ENCODE data around the gene SMC1B. TPM values are rescaled to one million over a fixed set of nuclear protein-coding genes. Genes with fewer than 3 reads are reported as not detected.
"Not testable (repeated sequence)": the region's sequence is repeated elsewhere in the genome, so short reads cannot be mapped to it uniquely, and the experiment has no call there.

The SMC1B gene
- total RNA-seq, 1 donor from 2014 or later = 0.13 TPM

DNA sequence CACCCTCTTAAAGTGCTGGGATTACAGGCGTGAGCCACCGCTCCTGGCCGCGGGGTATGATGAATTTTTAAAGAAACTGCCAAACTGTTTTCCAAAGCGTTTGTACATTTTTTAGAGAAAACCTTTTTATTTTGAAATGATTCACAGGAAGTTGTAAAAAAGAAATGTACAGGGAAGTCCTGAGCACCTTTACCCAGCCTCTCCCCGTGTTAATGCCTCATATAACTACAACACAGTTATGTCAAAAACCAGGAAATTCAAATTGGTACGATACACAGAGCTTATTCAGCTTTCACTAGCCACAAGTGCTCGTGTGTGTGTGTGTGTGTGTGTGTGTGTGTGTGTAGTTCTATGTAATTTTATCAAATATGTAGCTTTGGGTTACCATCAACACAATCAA, 110.6 kb downstream of the SMC1B start:
- ChIA-PET CTCF (no interaction called here), POLR2A (no interaction called here)
- Mint-ChIP-seq H3K4me3 (no peak overlapping the region), H3K36me3 (ENCODE audit: low read depth) (no peaks in the 10 kb centered on the region), H3K27ac (no peak overlapping the region), H3K9me3 (no peaks in the 10 kb centered on the region), H3K4me1 (peaks cover 5% of the 10 kb centered on the region), H3K27me3 (no peaks in the 10 kb centered on the region)
- intact Hi-C loops (cut with micrococcal nuclease) = no loop called here
- ATAC-seq (ENCODE audit: low read depth) (no peak), DNase-seq (no peak)
- TF ChIP-seq, protein P1, sequence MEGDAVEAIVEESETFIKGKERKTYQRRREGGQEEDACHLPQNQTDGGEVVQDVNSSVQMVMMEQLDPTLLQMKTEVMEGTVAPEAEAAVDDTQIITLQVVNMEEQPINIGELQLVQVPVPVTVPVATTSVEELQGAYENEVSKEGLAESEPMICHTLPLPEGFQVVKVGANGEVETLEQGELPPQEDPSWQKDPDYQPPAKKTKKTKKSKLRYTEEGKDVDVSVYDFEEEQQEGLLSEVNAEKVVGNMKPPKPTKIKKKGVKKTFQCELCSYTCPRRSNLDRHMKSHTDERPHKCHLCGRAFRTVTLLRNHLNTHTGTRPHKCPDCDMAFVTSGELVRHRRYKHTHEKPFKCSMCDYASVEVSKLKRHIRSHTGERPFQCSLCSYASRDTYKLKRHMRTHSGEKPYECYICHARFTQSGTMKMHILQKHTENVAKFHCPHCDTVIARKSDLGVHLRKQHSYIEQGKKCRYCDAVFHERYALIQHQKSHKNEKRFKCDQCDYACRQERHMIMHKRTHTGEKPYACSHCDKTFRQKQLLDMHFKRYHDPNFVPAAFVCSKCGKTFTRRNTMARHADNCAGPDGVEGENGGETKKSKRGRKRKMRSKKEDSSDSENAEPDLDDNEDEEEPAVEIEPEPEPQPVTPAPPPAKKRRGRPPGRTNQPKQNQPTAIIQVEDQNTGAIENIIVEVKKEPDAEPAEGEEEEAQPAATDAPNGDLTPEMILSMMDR (IDR thresholded peaks at IDR 0.05) = no peak

DNA sequence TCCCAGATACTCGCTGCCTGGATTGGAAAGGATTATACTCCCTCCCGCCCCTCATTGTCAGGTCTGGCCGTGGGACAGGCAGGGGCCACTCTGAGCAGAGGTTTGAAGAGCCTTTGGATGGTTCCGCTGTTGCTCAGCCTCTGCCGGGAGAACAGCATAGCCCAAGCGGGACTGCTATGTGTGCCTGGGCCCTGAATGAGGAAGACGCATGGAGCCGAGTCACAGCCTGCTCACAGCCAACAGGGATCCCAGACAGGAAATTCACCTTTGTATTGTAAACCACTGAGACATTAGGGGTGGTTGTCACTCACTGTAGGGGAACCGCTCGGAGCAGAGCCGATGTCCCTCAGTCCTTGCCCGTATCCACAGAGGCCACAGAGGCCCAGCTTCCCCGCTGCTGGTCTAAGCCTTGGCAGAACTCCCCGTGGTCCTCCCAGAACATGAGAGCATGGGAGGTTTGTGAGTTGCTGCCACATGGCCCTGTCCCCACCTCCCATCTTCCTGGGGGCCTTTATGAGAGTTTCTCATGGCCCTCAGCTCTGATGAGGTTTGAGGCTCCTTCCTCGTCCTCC, 114.4 kb downstream of the SMC1B start:
- intact Hi-C loops (cut with micrococcal nuclease) = no loop called here
- no peak for DNase-seq
- Mint-ChIP-seq H3K36me3 (ENCODE audit: low read depth) (no peaks in the 10 kb centered on the region), H3K9me3 (no peaks in the 10 kb centered on the region), H3K27me3 (no peaks in the 10 kb centered on the region), H3K27ac (no peak overlapping the region), H3K4me3 (no peak overlapping the region), H3K4me1 (peaks cover 27% of the 10 kb centered on the region)
- ATAC-seq (ENCODE audit: low read depth) = no peak
- TF ChIP-seq, protein P1 (IDR thresholded peaks at IDR 0.05) = no peak
- ChIA-PET CTCF (no interaction called here), POLR2A (interaction anchor here (0.8 to 1.0 kb wide), 3 partner anchors 10 to 12 kb away, joined by 3 to 7 read pairs (median 5); no protein-coding TSS in a partner anchor)

DNA sequence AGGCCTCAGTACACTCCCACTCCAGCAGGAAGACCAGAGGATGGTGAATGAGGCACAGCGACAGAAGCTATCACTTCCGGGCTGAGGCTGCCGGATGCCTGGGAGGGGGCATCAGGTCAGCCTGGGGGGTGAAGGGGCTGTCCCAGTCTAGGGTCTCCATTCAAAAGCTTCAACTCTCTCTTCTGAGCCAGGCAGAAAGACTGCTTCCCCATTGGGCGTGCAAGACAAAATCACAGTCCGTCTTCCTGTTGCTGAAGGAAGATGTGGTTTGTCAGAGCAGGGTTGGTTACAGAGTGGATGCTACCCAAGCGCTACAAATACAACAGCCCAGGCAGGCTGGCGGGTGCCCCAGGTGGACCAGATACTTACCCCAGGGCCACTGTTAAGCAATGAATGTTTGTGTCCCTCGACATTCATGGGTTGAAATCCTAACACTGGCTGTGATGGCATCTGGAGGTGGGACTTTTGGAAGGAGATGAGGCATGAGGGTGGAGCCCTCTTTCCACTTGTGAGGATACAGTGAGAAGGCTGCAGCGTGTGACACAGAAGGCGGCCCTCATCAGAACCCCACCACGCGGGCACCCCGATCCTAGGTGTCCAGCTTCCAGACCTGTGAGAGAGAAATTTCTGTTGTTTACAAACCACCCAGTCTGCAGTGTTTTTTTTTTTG, 116.6 kb downstream of the SMC1B start:
- Mint-ChIP-seq H3K4me3 (peak overlapping the region; percentile 57), H3K27ac (peak overlapping the region; percentile 87), H3K36me3 (ENCODE audit: low read depth) (no peaks in the 10 kb centered on the region), H3K9me3 (no peaks in the 10 kb centered on the region), H3K27me3 (no peaks in the 10 kb centered on the region), H3K4me1 (peaks cover 22% of the 10 kb centered on the region)
- POLR2A ChIA-PET = interaction anchor here (0.7 to 1.2 kb wide), 5 partner anchors 9 to 17 kb away, joined by 3 to 7 read pairs (median 4); partner anchors contain the start of genes FAM118A and UPK3A
- intact Hi-C loops (cut with micrococcal nuclease) = loop anchor here (1.0 kb wide), 1 partner anchor 8 kb away; no protein-coding TSS in a partner anchor
- DNase-seq (no peak), ATAC-seq (ENCODE audit: low read depth) (peak; percentile 88)
- TF ChIP-seq, protein P1 (IDR thresholded peaks at IDR 0.05) = no peak
- CTCF ChIA-PET = no interaction called here

DNA sequence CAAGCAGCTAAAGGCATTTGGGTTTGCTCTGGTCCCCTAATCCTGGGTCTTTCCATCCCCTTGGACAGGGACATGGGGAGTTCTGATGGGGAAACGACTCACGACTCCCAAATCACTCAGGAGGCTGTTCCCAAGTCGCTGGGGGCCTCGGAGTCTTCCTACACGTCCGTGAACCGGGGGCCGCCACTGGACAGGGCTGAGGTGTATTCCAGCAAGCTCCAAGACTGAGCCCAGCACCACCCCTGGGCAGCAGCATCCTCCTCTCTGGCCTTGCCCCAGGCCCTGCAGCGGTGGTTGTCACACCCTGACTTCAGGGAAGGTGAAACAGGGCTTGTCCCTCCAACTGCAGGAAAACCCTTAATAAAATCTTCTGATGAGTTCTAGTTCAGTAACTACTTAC, 117.9 kb downstream of the SMC1B start:
- no peaks in the 10 kb centered on the region for H3K36me3 Mint-ChIP-seq (ENCODE audit: low read depth)
- TF ChIP-seq, protein P1 (IDR thresholded peaks at IDR 0.05) = no peak
- ATAC-seq (ENCODE audit: low read depth) = no peak
- H3K27ac Mint-ChIP-seq = peak overlapping the region; percentile 46
- POLR2A ChIA-PET = interaction anchor here (0.6 to 1.4 kb wide), 2 partner anchors 11 to 740 kb away, joined by 4 to 5 read pairs; partner anchors contain the start of gene UPK3A
- no peaks in the 10 kb centered on the region for H3K9me3 Mint-ChIP-seq
- peaks cover 22% of the 10 kb centered on the region for H3K4me1 Mint-ChIP-seq
- CTCF ChIA-PET = no interaction called here
- intact Hi-C loops (cut with micrococcal nuclease) = no loop called here
- no peaks in the 10 kb centered on the region for H3K27me3 Mint-ChIP-seq
- no peak overlapping the region for H3K4me3 Mint-ChIP-seq
- no peak for DNase-seq

DNA sequence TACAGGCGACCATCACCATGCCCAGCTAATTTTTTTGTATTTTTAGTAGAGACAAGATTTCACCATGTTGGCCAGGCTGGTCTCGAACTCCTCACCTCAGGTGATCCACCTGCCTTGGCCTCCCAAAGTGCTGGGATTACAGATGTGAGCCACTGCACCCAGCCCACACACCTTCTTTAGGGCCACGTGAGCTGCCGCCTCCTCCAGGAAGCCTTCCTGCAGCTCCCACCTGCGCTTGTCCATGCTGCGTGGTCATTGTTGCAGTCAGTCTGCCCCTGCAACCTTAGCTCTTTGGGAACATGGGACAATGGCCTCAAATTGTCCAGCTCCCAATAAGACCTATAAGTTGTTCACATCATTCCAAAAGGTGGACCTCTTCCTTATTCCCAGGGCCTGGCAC, 118.4 kb downstream of the SMC1B start:
- not testable (repeated sequence) for DNase-seq

More for the DNA sequence above, 118.4 kb downstream of the SMC1B start:
- intact Hi-C loops (cut with micrococcal nuclease); ATAC-seq (ENCODE audit: low read depth); CTCF ChIA-PET; H3K4me3 Mint-ChIP-seq; H3K27me3 Mint-ChIP-seq; H3K9me3 Mint-ChIP-seq; H3K36me3 Mint-ChIP-seq (ENCODE audit: low read depth): not testable (repeated sequence)
- POLR2A ChIA-PET = interaction anchor here (0.6 to 1.4 kb wide), 2 partner anchors 10 to 741 kb away, joined by 4 to 5 read pairs; partner anchors contain the start of gene UPK3A
- peak overlapping the region; percentile 42 for H3K27ac Mint-ChIP-seq
- peaks cover 22% of the 10 kb centered on the region for H3K4me1 Mint-ChIP-seq

Other genes with a start within 250 kb of the SMC1B start
- 91.2 and 112 TPM in 2 replicates for gene NUP50, start 249.7 kb downstream of the SMC1B start, total RNA-seq
- gene KIAA0930, start 172.7 kb downstream of the SMC1B start, total RNA-seq = 39.5 and 42.2 TPM in 2 replicates
- gene UPK3A, start 128.7 kb downstream of the SMC1B start, total RNA-seq = 1.4 and 1.6 TPM in 2 replicates
- 49.7 and 59.3 TPM in 2 replicates for gene FAM118A, start 103.7 kb downstream of the SMC1B start, total RNA-seq
- gene RIBC2, start 94 bp upstream of the SMC1B start, total RNA-seq = 0.31 and 0.32 TPM in 2 replicates
- gene FBLN1, start 89.3 kb upstream of the SMC1B start, total RNA-seq = not detected in 2 replicates